HG03565 (cell line): Measurements from ENCODE around the gene RHOC.

Experiments used
- ATAC-seq: cut with Tn5 transposase; IDR thresholded peaks from one replicate; pipeline ENCODE4 v1.9.1; 2021; ENCODE audit warnings: mild to moderate bottlenecking, moderate library complexity; ENCODE audit not compliant: unreplicated experiment

The RHOC gene

GRCh38 chr1:112718691-112719418, 11.9 kb upstream of the RHOC start:
- ATAC-seq: no peak

- ATAC-seq: no peak
Observed at GRCh38 chr1:112717263-112717873, 10.4 kb upstream of the RHOC start.

GRCh38 chr1:112716133-112716720, 9.3 kb upstream of the RHOC start:
- ATAC-seq: peak; percentile 31

- peak; percentile 65 for ATAC-seq
Observed at GRCh38 chr1:112715264-112716053, 8.5 kb upstream of the RHOC start, which contains the start of gene PPM1J. Gene PPM1J, minus strand, starts transcription at chr1:112715332. Its CDS starts 31 bp downstream, at chr1:112715301.

- no peak for ATAC-seq
Observed at GRCh38 chr1:112714313-112715263, 7.7 kb upstream of the RHOC start.

- no peak for ATAC-seq
Observed at GRCh38 chr1:112713466-112714312, 6.8 kb upstream of the RHOC start.

GRCh38 chr1:112712701-112713128, 5.8 kb upstream of the RHOC start:
- ATAC-seq: no peak

GRCh38 chr1:112712191-112712590, 5.3 kb upstream of the RHOC start:
- ATAC-seq: no peak

- no peak for ATAC-seq
Observed at GRCh38 chr1:112711670-112712069, 4.7 kb upstream of the RHOC start.

- ATAC-seq: no peak
Observed at GRCh38 chr1:112711041-112711440, 4.1 kb upstream of the RHOC start.

- ATAC-seq: no peak
Observed at GRCh38 chr1:112710586-112710985, 3.7 kb upstream of the RHOC start.

GRCh38 chr1:112710159-112710558, 3.2 kb upstream of the RHOC start:
- no peak for ATAC-seq

GRCh38 chr1:112708489-112708888, 1.6 kb upstream of the RHOC start:
- ATAC-seq: no peak

- no peak for ATAC-seq
Observed at GRCh38 chr1:112708002-112708448, 1.1 kb upstream of the RHOC start.

GRCh38 chr1:112707221-112708001, 484 bp upstream of the RHOC start:
- ATAC-seq: peak; percentile 35

- ATAC-seq: peak; percentile 50
Observed at GRCh38 chr1:112704934-112705627, 1.8 kb downstream of the RHOC start.

- no peak for ATAC-seq
Observed at GRCh38 chr1:112704391-112704933, 2.5 kb downstream of the RHOC start.

- no peak for ATAC-seq
Observed at GRCh38 chr1:112703706-112704105, 3.2 kb downstream of the RHOC start.
